ENCODE data around the gene RIBC1. TPM values are rescaled to one million over a fixed set of nuclear protein-coding genes. Genes with fewer than 3 reads are reported as not detected.

The RIBC1 gene
- total and polyA plus RNA-seq, 7 donors = 0.36 to 0.92 (median 0.66) TPM; not detected in 1

- H3K9me3 ChIP-seq = no peaks in the 10 kb centered on the region
- peaks cover 0 to 21% (median 0%) of the 10 kb centered on the region in 4 donors for H3K36me3 ChIP-seq
- peak within 1 kb of the TSS; percentile 46 to 62 (median 55) for H3K4me3 ChIP-seq
- peaks cover 0 to 13% (median 3%) of the 10 kb centered on the region in 4 donors for H3K4me1 ChIP-seq
- peak; percentile 95 for DNase-seq
- WGBS, 2 donors = 6 to 8% methylated on average over 61 of the region's 61 CpGs
- H3K27ac ChIP-seq = peak within 1 kb of the TSS; percentile 66 to 80 (median 76)
- intact Hi-C loops (cut with DNase I) = loop anchor here (10.0 kb wide), 2 partner anchors 149 to 241 kb away; partner anchors contain the start of gene IQSEC2
- no peak for TF ChIP-seq EP300 (IDR thresholded peaks at IDR 0.05)
- TF ChIP-seq CTCF (IDR thresholded peaks at IDR 0.05) = no peak
- peak; percentile 75 to 90 (median 80) for TF ChIP-seq POLR2AphosphoS5 (IDR thresholded peaks at IDR 0.05)
- peak in 1 of 2 donors; percentile 46 for TF ChIP-seq POLR2A (IDR thresholded peaks at IDR 0.05)
- H3K27me3 ChIP-seq = no peaks in the 10 kb centered on the region
Observed at GRCh38 chrX:53433651-53434639, 11.3 kb downstream of the RIBC1 start, which contains the start of gene HSD17B10. Gene HSD17B10, minus strand, starts transcription at chrX:53434370. Its CDS starts 25 bp downstream, at chrX:53434345.

GRCh38 chrX:53435997-53436396 is 13.3 kb downstream of the RIBC1 start:
- peak; percentile 41 to 62 (median 46) for TF ChIP-seq CTCF (IDR thresholded peaks at IDR 0.05)
- no peak for TF ChIP-seq EP300 (IDR thresholded peaks at IDR 0.05)
- Histone ChIP-seq H3K9me3 (no peaks in the 10 kb centered on the region), H3K36me3 (peaks cover 0 to 12% (median 0%) of the 10 kb centered on the region in 4 donors), H3K4me3 (no peak overlapping the region), H3K27me3 (no peaks in the 10 kb centered on the region), H3K27ac (no peak overlapping the region), H3K4me1 (peaks cover 0 to 21% (median 6%) of the 10 kb centered on the region in 4 donors)
- intact Hi-C loops (cut with DNase I) = loop anchor here (2.0 to 10.0 kb wide), 3 partner anchors 123 to 239 kb away; partner anchors contain the start of gene IQSEC2
- peak; percentile 74 for DNase-seq
- WGBS, 2 donors = 1 to 6% methylated on average over 4 of the region's 4 CpGs

DNA sequence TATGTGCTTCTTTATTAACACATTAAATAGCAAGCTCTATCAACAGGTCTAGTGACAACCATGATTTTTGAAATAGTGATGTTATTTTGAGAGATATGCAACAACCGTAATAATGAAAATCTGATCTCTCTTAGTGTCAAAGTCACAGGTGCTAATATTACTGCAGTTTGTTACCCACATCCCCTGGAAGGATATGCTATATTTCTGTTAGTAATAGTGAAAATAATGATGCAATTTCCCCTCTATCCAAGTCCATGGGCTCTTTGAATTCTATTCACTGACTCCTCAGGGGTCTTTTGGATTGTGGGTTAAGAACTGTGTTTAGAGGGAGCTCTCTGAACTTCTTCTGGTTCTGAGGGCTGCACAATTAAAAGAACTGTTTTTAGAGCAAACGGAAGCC is 14.5 kb downstream of the RIBC1 start:
- H3K9me3 ChIP-seq = no peaks in the 10 kb centered on the region
- no peaks in the 10 kb centered on the region for H3K36me3 ChIP-seq
- 85 to 91% methylated on average over 2 of the region's 2 CpGs for WGBS, 2 donors
- peaks cover 0 to 25% (median 12%) of the 10 kb centered on the region in 4 donors for H3K4me1 ChIP-seq
- no peak for DNase-seq
- no peak overlapping the region for H3K4me3 ChIP-seq
- H3K27ac ChIP-seq = no peak overlapping the region
- intact Hi-C loops (cut with DNase I) = loop anchor here (2.0 to 10.0 kb wide), 3 partner anchors 124 to 238 kb away; partner anchors contain the start of gene IQSEC2
- no peaks in the 10 kb centered on the region for H3K27me3 ChIP-seq
- TF ChIP-seq CTCF (IDR thresholded peaks at IDR 0.05) (no peak), POLR2A (IDR thresholded peaks at IDR 0.05) (no peak), POLR2AphosphoS5 (IDR thresholded peaks at IDR 0.05) (no peak), EP300 (IDR thresholded peaks at IDR 0.05) (no peak)

- Histone ChIP-seq H3K27ac (no peak overlapping the region), H3K9me3 (no peaks in the 10 kb centered on the region), H3K36me3 (no peaks in the 10 kb centered on the region), H3K27me3 (no peaks in the 10 kb centered on the region), H3K4me3 (no peak overlapping the region), H3K4me1 (peaks cover 0 to 24% (median 11%) of the 10 kb centered on the region in 4 donors)
- intact Hi-C loops (cut with DNase I) = loop anchor here (10.0 kb wide), 2 partner anchors 154 to 236 kb away; partner anchors contain the start of gene IQSEC2
- DNase-seq = no peak
- no peak for TF ChIP-seq POLR2AphosphoS5 (IDR thresholded peaks at IDR 0.05)
- WGBS, 2 donors = 76 to 77% methylated on average over 5 of the region's 5 CpGs
Observed at GRCh38 chrX:53438174-53438831, 15.6 kb downstream of the RIBC1 start.
